GM21360 (cell line): Measurements from ENCODE around the gene RSPH3.
A peak's percentile ranks its signal among the peaks of the same experiment; 100 is the strongest.
"Not testable (repeated sequence)": the region's sequence is repeated elsewhere in the genome, so short reads cannot be mapped to it uniquely, and the experiment has no call there.

Experiments used
- ATAC-seq: cut with Tn5 transposase; IDR thresholded peaks from one replicate; pipeline ENCODE4 v1.9.1; 2021; ENCODE audit warnings: mild to moderate bottlenecking, moderate library complexity; ENCODE audit not compliant: unreplicated experiment

Gene RSPH3

GRCh38 chr6:158999666-159000403, at the start of gene RSPH3:
Gene RSPH3 (minus strand): TSS chr6:159000202. CDS start chr6:158999550, 652 bp downstream.
- peak; percentile 89 for ATAC-seq

- no peak for ATAC-seq
These were observed 48.1 kb upstream of the RSPH3 start for GRCh38 chr6:159047891-159048685.

GRCh38 chr6:159045801-159046200, 45.8 kb upstream of the RSPH3 start:
- no peak for ATAC-seq

GRCh38 chr6:159044899-159045727, 45.1 kb upstream of the RSPH3 start, which contains the start of gene TAGAP:
Gene TAGAP (minus strand): TSS chr6:159044991. CDS start chr6:159044146, 845 bp downstream.
- ATAC-seq: peak; percentile 84

GRCh38 chr6:159043947-159044346, 43.9 kb upstream of the RSPH3 start:
- no peak for ATAC-seq

GRCh38 chr6:159043251-159043650, 43.2 kb upstream of the RSPH3 start:
- no peak for ATAC-seq

- ATAC-seq: no peak
These were observed 42.8 kb upstream of the RSPH3 start for GRCh38 chr6:159042826-159043181.

GRCh38 chr6:159042003-159042825, 42.2 kb upstream of the RSPH3 start:
- ATAC-seq: peak; percentile 29

GRCh38 chr6:159041181-159041580, 41.2 kb upstream of the RSPH3 start:
- no peak for ATAC-seq

- no peak for ATAC-seq
These were observed 39.9 kb upstream of the RSPH3 start for GRCh38 chr6:159039885-159040258.

- peak; percentile 71 for ATAC-seq
These were observed 39.2 kb upstream of the RSPH3 start for GRCh38 chr6:159038914-159039884.

- ATAC-seq: not testable (repeated sequence)
These were observed 38.3 kb upstream of the RSPH3 start for GRCh38 chr6:159038318-159038717.

- no peak for ATAC-seq
These were observed 37.8 kb upstream of the RSPH3 start for GRCh38 chr6:159037756-159038290.

- ATAC-seq: no peak
These were observed 36.7 kb upstream of the RSPH3 start for GRCh38 chr6:159036673-159037072.

- ATAC-seq: no peak
These were observed 35.9 kb upstream of the RSPH3 start for GRCh38 chr6:159035891-159036290.

GRCh38 chr6:159033160-159034049, 33.4 kb upstream of the RSPH3 start:
- no peak for ATAC-seq

GRCh38 chr6:159031846-159032245, 31.8 kb upstream of the RSPH3 start:
- ATAC-seq: no peak

- no peak for ATAC-seq
These were observed 30.2 kb upstream of the RSPH3 start for GRCh38 chr6:159030168-159030567.
